HG02840 (cell line): ENCODE data around the gene SH3PXD2A.

Experiments
- ATAC-seq: cut with Tn5 transposase; IDR thresholded peaks from one replicate; pipeline ENCODE4 v1.9.1; 2021; ENCODE audit warnings: mild to moderate bottlenecking, moderate library complexity, moderate number of reproducible peaks; ENCODE audit not compliant: unreplicated experiment, low FRiP score

SH3PXD2A gene

DNA sequence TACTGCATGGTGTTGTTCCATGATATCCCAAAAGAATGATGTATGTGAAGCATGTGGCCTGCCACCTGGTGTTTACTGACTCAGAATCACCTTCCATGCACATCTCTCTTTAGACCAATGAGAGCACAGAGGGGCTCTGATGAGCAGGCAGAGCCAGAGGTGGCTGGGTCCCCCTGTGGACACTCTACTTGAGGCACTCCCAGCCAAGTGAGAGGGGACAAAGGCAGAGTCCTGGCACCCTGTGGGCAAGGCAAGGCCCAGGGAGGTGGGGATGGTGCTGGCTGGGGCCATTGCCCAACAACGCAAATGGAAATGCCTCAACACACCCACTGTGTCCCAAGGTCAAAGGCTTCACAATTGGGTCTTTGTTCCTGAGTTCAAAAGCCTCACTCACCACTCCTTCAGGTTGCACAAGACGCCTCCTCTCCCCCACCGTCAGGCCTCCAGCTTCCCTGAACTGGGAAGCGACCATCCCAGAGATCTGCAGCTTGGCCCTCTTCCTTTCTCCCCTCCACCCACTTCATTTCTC is 197.3 kb downstream of the SH3PXD2A start:
- no peak for ATAC-seq

DNA sequence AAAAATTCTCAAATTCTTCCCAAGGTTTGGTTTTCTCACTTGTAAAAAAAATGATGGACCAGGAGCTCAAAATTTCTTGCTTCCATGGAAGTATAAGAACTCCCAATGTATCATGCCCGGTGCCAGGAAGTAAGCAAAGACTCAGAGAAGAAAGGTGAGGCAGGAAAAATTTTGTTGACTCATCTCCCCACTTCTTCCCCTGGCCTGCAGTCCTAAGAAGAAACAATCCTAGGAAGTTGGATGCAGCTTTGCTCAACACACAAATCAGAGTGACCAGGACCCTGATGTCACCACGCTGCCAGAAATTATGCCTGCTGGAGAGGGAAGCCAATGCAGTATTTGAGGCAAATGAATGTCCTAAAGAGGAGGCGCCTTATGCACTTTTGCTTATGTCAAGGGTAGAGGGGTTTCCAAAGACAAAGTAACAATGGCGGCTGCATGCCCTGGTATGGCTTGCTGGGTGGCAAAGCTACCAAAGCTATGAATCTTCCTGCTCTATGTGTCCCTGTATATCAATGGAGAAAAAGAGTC is 198.2 kb downstream of the SH3PXD2A start:
- no peak for ATAC-seq

DNA sequence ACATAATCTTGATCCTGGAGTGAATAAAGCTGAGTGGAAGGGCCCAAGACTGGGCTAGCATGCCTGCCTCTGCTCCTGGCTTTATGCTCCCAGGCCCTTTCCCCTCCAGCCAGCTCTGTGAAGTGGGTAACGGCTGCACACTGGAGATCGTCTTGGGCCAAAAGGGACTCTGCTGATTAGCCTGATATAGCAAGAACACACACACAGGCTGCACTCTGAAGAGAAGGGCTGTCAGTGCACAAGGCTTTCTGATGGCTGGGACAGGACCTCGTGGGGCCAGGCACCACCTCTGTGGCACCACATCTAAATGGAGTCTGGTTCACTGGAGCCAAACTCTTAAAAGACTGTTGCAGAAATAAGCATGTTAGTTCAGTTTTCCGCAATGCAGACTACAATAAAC is 200.5 kb downstream of the SH3PXD2A start:
- ATAC-seq, result no peak

DNA sequence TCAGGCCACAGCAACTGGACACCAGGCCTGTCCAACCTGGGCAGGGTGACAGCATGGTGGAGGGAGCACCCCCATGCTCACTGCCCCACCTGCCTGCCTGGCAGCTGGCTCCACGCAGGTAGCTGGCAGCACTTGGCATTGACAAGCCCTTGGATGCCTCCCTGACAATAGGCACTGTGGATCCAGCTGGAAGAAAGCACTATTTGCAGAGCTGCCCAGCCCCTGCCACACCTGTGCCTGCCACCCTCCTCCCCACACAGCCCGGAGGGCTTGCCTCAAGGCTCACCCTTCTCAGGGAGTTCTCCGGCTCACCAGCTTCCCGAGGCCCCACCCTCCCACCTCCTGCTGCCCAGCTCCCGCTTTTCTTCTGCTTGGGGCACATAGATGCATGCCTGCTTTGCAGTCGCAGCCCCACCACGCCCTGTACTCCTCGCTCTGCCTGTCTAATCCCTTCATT is 201.8 kb downstream of the SH3PXD2A start:
- ATAC-seq, result no peak

DNA sequence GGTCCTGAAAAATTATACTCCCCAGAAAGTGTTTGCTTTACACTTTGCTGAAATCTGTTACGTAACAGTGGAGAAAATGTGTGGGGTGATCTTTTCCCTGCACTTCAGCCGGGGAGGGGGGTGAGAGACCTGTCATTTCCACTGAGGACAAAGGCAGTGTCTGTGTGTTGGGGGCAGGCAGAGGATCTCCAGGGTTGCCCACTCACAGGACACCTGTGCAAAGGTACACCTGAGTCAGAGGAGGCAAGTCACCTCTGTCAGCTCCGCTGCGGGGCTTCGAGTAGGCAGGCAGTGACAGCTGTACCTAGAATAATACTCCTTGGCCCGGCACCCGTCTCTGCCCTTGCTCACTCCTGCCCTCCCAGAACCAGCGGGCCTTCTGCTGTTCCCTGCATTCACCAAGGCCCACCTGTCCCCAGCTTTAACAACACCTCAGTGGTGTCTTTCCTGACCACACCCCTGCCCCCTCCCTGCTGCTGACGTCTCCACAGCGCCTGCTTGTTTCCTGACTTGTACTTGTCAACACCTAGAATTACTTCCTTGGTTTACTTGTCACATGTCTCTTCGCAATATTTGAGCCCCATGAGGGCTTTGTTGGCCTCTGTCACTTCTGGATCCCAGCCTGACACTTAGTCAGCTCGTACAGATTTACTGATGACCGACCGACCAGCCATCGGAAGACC is 202.6 kb downstream of the SH3PXD2A start:
- no peak for ATAC-seq

DNA sequence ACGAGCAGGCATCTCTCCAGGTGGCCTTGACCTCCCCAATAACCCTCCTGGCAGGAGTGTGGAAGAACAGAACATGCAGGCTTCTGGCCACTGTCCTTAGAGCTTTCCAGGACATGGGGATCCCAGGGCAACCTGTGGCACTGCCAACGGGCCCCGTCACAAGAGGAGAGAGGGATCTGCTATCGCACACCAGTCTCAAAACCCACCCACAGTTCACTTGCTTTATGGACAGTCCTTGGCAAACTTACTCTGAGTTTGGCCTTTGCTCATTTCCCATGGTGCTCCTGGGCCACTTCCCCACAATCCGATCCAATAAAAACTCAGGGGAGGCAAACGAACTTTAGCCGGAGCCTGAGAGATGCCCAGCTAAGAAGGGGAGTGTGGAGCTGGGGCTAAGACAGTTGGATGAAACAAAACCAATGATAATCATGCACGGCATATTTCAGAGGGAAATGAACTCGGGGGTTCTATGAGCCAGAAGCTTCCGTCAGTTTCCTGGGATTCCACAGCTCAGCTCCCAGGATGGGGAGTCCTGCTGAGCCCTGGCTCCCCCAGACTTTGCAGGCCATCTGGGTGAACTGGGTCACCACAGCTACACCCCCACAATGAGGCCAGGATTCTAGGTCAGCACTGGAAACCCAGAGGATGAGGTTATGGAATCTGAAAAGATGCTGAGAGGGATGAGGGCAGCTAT is 203.4 kb downstream of the SH3PXD2A start:
- no peak for ATAC-seq

DNA sequence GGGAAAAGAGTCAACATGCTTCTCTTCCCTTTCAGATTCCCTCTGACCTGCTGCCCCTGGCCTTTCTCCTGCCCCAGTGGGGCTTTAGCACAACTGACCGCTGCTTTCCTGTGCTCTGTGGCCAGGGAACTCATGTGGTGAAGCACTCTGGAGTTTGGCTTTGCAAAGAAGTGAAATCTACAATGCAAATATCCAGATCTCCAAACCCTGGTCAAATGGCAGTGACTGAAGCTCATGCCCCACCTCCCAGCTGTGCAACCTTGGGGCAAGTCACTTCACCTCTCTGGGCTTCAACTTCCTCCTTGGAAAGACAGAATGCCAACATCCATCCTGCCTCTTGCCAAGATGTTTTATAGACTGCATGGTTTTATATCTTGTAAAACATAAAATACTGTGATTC is 204.0 kb downstream of the SH3PXD2A start:
- no peak for ATAC-seq

DNA sequence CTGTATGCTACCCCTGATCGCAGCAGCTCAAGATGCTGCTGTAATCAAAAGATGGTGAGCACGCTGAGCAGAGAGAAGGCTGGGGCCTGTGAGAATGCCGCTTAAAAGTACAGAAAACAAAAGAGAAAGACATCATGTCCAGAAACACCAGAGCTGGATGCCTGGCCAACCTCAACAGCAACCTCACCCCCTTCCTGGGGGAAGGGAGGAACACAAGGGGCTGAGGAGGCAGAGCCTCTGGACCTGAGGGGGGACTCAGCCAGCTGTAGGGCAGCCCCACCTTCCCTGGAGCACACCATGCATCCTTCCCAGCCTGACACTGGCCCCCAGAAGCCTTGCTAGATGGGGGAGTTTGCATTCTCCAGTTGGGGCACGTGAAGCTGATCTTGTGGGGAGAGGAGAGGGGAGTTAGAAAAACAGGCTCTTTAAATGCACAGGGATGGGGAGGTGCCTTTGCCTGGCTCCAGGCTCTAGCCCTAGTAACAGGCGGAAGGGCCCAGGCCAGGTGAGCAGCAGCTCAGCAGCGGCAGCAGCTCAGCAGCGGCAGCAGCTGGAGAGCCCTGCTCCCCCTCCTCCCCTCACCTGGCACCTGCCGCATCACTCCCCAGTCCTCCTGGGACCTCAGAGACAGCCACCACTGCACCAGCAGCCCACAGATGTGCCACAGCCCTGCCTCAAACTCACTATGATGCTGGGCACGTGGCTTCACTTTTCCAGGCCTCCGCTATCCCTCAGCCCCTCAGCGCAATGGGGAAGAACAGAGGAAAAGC is 205.5 kb downstream of the SH3PXD2A start:
- ATAC-seq, result no peak

DNA sequence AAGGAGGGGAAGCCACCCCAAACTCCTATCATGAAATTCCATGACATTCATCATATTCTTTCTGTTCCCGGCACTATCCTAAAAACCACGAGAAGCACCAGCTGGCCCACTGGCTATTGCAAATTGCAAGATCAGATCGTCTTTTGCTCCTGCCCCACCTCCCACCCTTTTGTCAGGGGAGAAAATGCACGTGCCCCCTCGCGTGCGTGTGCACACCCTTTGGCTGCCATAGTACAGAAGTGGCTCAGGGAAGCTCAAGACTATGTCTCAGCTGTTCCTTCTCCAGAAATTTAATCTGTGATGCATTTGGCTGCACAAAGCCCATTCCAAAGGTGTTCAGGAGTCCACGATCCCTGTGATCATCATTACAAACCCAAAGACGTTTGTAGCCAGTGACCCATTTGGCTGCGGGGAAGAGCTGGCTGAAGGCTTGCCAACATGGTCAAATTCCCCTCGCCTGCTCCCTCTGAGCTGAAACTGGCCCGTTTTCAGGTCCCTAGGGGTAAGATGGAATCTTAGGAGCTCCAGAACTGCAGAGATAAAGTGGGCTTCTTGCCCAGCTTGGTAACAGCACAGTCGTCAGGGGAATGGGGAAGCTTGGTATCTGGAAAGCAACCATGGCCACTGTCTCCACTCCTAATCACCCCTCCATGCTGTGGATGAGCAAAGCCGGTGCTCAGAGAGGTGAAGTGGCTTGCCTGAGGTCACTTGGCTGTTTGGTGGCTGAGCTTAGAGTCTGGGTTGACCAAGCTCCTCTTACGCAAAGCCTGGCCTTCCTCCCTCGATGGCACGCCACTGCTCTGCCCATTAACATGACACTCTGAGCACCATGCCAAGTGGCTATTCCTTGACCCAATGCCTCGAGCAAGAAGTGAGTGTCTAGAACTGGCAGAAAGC is 206.5 kb downstream of the SH3PXD2A start:
- ATAC-seq, result no peak

DNA sequence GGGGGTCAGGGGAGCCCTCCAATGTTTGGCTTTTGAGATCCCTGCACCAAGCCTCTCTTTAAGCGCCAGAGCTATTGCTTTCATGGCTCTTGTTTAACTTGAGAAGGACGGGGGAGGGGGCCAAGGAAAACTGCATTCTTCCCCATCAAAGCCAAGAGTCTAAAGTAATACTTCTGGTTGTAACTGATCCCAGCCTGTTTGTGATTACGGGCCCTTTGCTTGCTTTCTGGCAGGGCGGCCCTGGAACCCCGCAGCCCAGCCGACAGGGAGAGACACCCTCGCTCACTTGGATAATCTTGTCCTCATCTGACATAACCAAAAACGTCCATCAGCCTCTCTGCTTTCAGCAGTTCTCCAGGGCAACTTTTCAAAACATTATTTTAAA is 207.1 kb downstream of the SH3PXD2A start:
- no peak for ATAC-seq

DNA sequence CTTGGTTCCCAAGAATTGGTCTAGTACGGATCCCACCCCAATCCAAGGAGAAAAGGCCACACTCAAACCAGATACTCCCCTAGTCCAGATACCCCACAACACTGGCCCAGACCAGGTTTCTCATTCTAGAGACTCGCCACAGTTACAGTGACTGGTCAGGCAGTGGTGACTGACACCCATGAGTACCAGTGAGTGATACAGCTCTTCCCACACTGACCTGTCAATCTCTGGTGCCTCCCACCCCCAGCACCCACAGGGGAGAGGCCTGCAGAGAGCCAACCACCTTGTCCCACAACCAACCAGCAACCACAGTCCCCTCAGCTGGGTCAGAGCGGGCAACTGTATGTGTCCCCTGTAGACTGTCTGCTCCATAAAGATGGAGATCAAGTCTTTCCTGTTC is 209.1 kb downstream of the SH3PXD2A start:
- no peak for ATAC-seq

DNA sequence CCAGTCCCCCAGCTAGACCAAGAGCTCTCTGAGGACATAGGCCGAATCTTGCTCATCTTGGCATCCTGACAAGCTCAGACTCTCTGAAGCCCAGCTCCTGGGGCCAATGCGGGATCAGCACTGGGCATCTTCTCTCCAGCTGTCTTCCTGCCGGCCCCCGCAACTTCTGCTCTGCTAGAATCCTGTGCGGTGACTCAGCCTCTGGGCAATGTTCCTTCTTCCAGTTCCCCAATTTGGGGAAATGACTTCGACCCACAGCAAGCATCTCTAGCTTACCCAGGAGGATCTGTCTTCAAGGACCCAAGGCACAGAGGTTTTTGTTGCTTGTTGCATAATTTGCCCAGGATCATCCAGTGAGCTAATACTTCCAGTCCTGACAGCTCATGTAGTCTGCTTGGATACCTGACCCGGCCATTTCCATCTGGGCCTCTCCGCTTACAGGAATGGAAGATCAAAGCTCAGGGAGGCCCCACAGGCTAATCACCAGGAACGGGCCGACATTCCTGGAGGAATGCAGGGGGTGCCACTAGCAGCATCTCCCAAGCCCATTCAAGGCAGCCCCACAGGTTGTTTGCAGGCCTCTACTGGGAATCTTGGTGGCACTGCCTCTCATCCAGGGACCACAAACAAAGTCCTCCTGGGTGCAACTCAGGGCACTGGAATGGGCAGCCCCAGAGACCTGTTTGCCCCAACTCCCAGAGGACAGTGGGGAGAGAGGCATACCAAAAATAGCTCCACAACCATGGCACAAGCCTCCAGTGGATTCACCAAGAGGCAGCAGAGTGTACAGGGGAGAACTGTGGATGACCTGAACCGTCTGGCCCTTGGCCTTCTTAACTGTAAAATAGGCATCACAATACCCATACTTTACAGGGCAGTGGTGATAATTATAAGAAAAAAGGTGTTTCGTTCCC is 210.0 kb downstream of the SH3PXD2A start:
- ATAC-seq, result no peak

DNA sequence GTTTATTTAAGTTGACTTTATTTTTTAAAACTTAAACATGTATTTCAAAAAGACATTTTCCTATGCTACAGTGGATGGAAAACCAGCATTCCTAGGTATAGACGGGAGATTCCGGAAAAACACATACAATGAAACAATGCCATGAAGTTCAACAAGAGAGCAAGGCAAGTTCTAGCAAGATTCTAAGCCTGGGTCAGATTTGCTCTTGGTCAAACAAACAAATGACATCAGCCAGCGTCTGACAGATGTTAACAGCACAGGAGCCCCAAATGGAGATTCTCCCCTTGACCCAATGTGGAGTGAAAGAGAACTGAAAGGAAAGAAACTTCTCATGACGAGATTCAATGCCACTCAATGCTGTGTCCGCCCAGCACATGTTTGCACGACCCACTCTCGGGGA is 212.0 kb downstream of the SH3PXD2A start:
- no peak for ATAC-seq

DNA sequence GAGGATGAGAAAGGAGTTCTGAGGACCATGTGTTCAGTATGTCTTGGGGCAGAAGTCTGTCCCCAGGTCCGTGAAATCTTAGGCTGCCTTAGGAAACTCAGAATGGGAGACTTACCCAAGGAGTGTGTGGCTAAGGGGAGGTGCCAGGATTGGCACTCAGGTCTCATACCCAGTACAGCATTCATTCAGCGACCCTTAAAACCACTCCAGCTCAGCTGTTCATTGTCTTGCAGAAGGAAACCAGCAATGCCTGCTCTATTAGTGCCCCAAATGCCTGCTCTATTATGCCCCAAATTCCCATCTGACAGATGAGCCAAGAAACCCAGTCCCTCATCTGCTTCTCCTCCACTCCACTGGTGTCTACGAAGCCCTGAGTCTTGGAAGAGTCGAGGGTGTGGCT is 214.1 kb downstream of the SH3PXD2A start:
- ATAC-seq, result no peak

DNA sequence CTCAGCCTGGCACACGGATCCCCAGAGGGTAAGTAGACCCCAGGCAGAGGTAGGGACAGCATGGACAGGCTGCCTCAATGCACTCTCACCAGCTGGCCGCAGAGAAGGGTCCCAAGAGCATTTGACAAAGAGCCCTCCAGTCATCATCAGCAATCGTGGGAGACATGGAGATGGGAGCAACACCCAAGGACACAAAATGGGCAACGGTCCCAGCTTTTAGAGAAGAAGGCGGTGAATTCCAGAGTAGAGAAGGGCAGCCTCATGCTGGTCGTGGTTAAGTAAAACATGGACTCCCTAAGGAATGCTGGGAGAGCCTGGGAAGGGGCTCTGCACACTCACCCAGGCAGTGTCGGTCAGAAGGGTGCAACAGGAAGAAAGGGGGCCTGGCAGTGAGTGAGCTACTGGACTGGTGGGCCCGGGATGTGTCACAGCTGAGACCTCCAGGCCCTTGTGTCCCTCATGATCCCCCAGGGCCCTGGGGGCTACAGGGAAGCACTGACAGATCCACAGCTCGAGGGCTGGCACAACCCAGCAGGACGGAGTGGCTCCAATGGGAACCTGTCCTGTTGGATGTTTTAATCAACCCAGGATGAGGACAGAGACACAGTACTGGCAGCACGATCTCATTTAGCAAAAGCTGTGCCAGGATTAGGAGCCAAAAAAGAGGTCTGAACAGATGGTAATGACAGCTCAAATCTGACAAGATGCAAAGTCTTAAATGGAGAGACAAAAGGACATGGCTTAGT is 214.8 kb downstream of the SH3PXD2A start:
- ATAC-seq, result no peak

DNA sequence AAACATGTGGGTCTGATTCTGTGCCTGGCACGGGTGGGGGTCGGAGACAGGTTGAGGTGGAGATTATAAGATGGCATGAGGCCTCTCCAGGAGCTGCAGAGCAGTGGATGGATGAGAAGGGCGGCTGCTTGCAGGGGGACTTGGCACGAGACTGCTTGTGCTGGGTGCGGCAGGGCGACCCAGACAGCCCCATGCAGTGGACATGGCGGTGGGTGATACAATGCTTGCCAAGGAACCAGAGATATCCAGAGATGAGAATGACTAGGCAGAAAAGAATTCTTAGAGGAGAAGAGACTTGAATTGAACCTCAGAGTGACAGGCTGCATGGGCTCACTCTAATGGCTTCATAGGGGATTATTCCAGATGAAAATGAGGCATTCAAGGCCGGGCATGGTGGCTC is 216.4 kb downstream of the SH3PXD2A start:
- no peak for ATAC-seq

DNA sequence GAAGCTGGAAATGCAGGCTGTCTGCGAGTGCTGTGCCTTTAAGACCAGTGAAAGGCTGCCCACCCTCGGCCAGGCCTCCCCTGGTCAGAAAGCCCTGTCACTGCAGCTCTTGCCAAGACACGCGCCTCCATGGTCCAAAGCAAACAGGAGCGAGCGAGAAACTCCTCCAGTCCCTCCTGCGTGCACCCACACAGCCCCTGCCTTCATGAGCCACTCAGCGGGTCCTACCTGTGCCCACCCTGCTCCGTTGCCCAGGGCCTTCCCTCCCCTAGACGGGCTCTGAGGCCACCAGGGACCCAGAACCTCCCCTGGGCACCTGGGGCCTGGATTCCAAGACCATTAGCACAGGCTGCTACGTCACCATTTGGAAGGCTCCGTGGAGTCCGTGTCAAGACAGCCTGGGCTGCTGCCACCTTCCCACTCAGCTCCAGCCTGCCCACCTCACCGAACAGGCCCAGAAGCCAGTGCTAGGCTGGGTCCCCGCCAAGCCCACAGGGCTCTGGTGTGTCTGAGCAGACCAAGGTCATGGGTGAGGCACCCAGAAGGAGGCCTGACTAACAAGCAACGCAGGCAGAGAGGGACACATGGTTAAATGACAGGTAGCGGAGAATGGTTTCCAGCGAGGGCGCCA is 217.3 kb downstream of the SH3PXD2A start:
- ATAC-seq, result no peak

DNA sequence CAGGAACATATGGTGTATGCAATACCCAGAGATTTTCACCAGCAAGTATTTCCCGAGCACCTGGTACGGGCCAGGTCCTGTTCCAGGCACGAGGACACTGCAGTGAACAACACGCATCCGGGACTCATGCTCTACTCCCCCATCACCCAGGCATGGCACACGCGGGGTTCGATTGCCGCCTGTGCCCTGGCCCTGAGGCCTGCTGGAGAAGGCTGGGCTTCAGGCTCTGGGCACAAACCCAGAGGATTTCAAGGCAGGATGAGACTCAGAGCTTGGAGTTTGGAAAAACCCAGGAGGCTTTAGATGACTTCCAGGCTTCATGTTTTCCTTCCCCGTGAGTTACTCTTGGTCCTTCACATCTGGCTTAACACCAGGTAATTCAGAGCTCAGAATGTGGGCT is 218.4 kb downstream of the SH3PXD2A start:
- ATAC-seq, result no peak
